Prostate gland (tissue), 2 donors: ENCODE results near the gene BRCC3. TPM values are rescaled to one million over a fixed set of nuclear protein-coding genes. Genes with fewer than 3 reads are reported as not detected.

Experiments
- DNase-seq: peaks from one replicate; pipeline ENCODE4 v3.0.0-alpha.2; 2019; ENCODE audit warnings: low spot score
- H3K27ac ChIP-seq, 2 donors: fragments of 200-600 bp; sonication (generic); 2 replicates each; pipeline ENCODE4 v1.5.1; 2017 to 2019
- H3K27me3 ChIP-seq: fragments of 200-600 bp; sonication (generic); replicated peaks from 2 replicates; pipeline ENCODE4 v1.5.1; 2019; ENCODE audit not compliant: insufficient read depth
- H3K36me3 ChIP-seq, 2 donors: fragments of 200-600 bp; sonication (generic); 1 replicate in 1 of 2; 2 replicates in 1 of 2; pipeline versions ENCODE4 v1.5.1 to v1.8.1; 2017 to 2019
- H3K4me1 ChIP-seq: fragments of 200-600 bp; sonication (generic); replicated peaks from 2 replicates; pipeline ENCODE4 v1.5.1; 2019
- H3K4me3 ChIP-seq, 2 donors: fragments of 200-600 bp; sonication (generic); 2 replicates each; pipeline ENCODE4 v1.5.1; 2017 to 2019
- H3K9me3 ChIP-seq: fragments of 200-600 bp; sonication (generic); 2 replicates; pipeline ENCODE4 v1.5.1; 2017
- CTCF ChIP-seq, 4 experiments: fragments of 200-600 bp in 2 of 4; fragments of 450-650 bp in 2 of 4; sonication (generic) in 2 of 4; IDR thresholded peaks; 1 replicate in 3 of 4; 2 replicates in 1 of 4; pipeline ENCODE4 v1.5.1; 2016 to 2019; ENCODE audit warnings: antibody characterized with exemption in 4 of 4, mild to moderate bottlenecking in 2 of 4, moderate library complexity in 2 of 4
- POLR2A ChIP-seq: fragments of 450-650 bp; IDR thresholded peaks from one replicate; pipeline ENCODE4 v1.6.1; 2016; ENCODE audit warnings: antibody characterized with exemption, mild to moderate bottlenecking
- POLR2AphosphoS5 ChIP-seq: sonication (generic); formaldehyde crosslinking; IDR thresholded peaks from one replicate; pipeline ENCODE4 v1.6.1; 2017; ENCODE audit warnings: antibody characterized with exemption
- WGBS: methylation state at CpG from one replicate; pipeline ENCODE4 v1.1.5; 2018; 5-methylcytosine and 5-hydroxymethylcytosine counted together
- intact Hi-C: fragments of 100-400 bp; cut with DNase I; formaldehyde crosslinking; loops from one replicate; pipeline ENCODE4 v1.14.2; 2022
- total RNA-seq, 2 donors: library from RNA; depleted of rRNA; stranded (reverse); fragments of >200 nt; gene quantifications; one replicate each; pipeline ENCODE4 v1.1.0, GENCODE V29; 2016

The BRCC3 gene
- total RNA-seq, 2 donors from 2014 or later, result 10.0 to 19.3 TPM

GRCh38 chrX:155086961-155087735 lies 15.8 kb downstream of the BRCC3 start:
- no peaks in the 10 kb centered on the region for H3K4me1 ChIP-seq
- H3K36me3 ChIP-seq, result no peaks in the 10 kb centered on the region
- no peak overlapping the region for H3K4me3 ChIP-seq
- no peak for DNase-seq
- TF ChIP-seq POLR2A (no peak), POLR2AphosphoS5 (no peak), CTCF (IDR thresholded peaks at IDR 0.05) (no peak)
- H3K27me3 ChIP-seq, result no peaks in the 10 kb centered on the region
- intact Hi-C loops, result loop anchor here (5.0 kb wide), 1 partner anchor 105 kb away; no protein-coding TSS in a partner anchor
- 93% methylated on average over 16 of the region's 26 CpGs for WGBS
- no peak overlapping the region for H3K27ac ChIP-seq
- H3K9me3 ChIP-seq, result no peaks in the 10 kb centered on the region

- Histone ChIP-seq H3K9me3 (no peaks in the 10 kb centered on the region), H3K27me3 (no peaks in the 10 kb centered on the region), H3K4me3 (no peak overlapping the region), H3K27ac (no peak overlapping the region), H3K36me3 (no peaks in the 10 kb centered on the region), H3K4me1 (no peaks in the 10 kb centered on the region)
- intact Hi-C loops, result loop anchor here (10.0 kb wide), 1 partner anchor 50 kb away; no protein-coding TSS in a partner anchor
- TF ChIP-seq CTCF (IDR thresholded peaks at IDR 0.05), result peak in 3 of 4 experiments; percentile 44 to 60 (median 55)
- no peak for TF ChIP-seq POLR2A
- no peak for DNase-seq
- WGBS, result 33% methylated on average over 4 of the region's 4 CpGs
Observed at GRCh38 chrX:155094468-155095061, 23.3 kb downstream of the BRCC3 start.

- intact Hi-C loops, result no loop called here
- Histone ChIP-seq H3K27ac (no peak overlapping the region), H3K36me3 (no peaks in the 10 kb centered on the region), H3K4me3 (no peak overlapping the region), H3K27me3 (no peaks in the 10 kb centered on the region), H3K9me3 (no peaks in the 10 kb centered on the region), H3K4me1 (no peaks in the 10 kb centered on the region)
- no peak for DNase-seq
- TF ChIP-seq POLR2A (no peak), CTCF (IDR thresholded peaks at IDR 0.05) (no peak), POLR2AphosphoS5 (no peak)
- WGBS, result 100% methylated on average over 2 of the region's 2 CpGs
Observed at GRCh38 chrX:155105919-155106318, 34.6 kb downstream of the BRCC3 start.

GRCh38 chrX:155108427-155108826 lies 37.1 kb downstream of the BRCC3 start:
- no peaks in the 10 kb centered on the region for H3K27me3 ChIP-seq
- DNase-seq, result no peak
- no peak for TF ChIP-seq CTCF (IDR thresholded peaks at IDR 0.05)
- TF ChIP-seq POLR2AphosphoS5, result no peak
- no peak for TF ChIP-seq POLR2A
- no peaks in the 10 kb centered on the region for H3K36me3 ChIP-seq
- H3K4me3 ChIP-seq, result no peak overlapping the region
- no peaks in the 10 kb centered on the region for H3K9me3 ChIP-seq
- H3K27ac ChIP-seq, result no peak overlapping the region
- intact Hi-C loops, result no loop called here
- H3K4me1 ChIP-seq, result no peaks in the 10 kb centered on the region

- no peaks in the 10 kb centered on the region for H3K9me3 ChIP-seq
- no peak overlapping the region for H3K4me3 ChIP-seq
- intact Hi-C loops, result no loop called here
- no peak for DNase-seq
- WGBS, result 92% methylated on average over 3 of the region's 3 CpGs
- H3K27me3 ChIP-seq, result no peaks in the 10 kb centered on the region
- no peak overlapping the region for H3K27ac ChIP-seq
- no peaks in the 10 kb centered on the region for H3K4me1 ChIP-seq
- TF ChIP-seq POLR2AphosphoS5, result no peak
- no peak for TF ChIP-seq CTCF (IDR thresholded peaks at IDR 0.05)
- TF ChIP-seq POLR2A, result no peak
- H3K36me3 ChIP-seq, result no peaks in the 10 kb centered on the region
Observed at GRCh38 chrX:155112171-155112570, 40.9 kb downstream of the BRCC3 start.
